ENCODE data around the gene GABBR2. TPM values are rescaled to one million over a fixed set of nuclear protein-coding genes. Genes with fewer than 3 reads are reported as not detected.

Gene GABBR2
- total RNA-seq, 2 experiments from 2014 or later = not detected

GRCh38 chr9:98370300-98370975 is 338.3 kb downstream of the GABBR2 start:
- Histone ChIP-seq H3K9me2 (ENCODE audit: insufficient read depth, low read length) (no peaks in the 10 kb centered on the region), H2AFZ (ENCODE audit: low read length) (no peak overlapping the region), H4K20me1 (ENCODE audit: insufficient read depth, low read length) (no peaks in the 10 kb centered on the region), H3K4me1 (ENCODE audit: insufficient read depth, low read length, poor library complexity, severe bottlenecking) (peaks cover 9% of the 10 kb centered on the region), H3K79me2 (ENCODE audit: insufficient read depth, low read depth, low read length) (no peaks in the 10 kb centered on the region), H3K9me3 (ENCODE audit: low read length) (peaks cover 9% of the 10 kb centered on the region), H3K4me2 (ENCODE audit: low read length) (no peak overlapping the region), H3K4me3 (ENCODE audit: low read depth, low read length, poor library complexity, severe bottlenecking) (no peak overlapping the region), H3K27ac (ENCODE audit: low read depth, low read length, poor library complexity, severe bottlenecking) (no peak overlapping the region), H3K36me3 (ENCODE audit: insufficient read depth, low read length) (no peaks in the 10 kb centered on the region)
- BruUV-seq (replicated peaks) = no TSS peak
- ChIA-PET CTCF (ENCODE audit: unreplicated experiment) (no interaction called here), POLR2A (interaction anchor here (0.8 kb wide), 1 partner anchor 10 kb away, joined by 4 read pairs; no protein-coding TSS in a partner anchor)
- intact Hi-C loops (cut with micrococcal nuclease; ENCODE audit: unreplicated experiment) = loop anchor here (10.0 kb wide), 1 partner anchor 414 kb away; no protein-coding TSS in a partner anchor
- no peak for DNase-seq (ENCODE audit: low spot score)
- TF ChIP-seq EZH2phosphoT487 (IDR thresholded peaks at IDR 0.05; ENCODE audit: borderline replicate concordance, low read depth, low read length) (no peak), CTCF (conservative IDR thresholded peaks at IDR 0.05; ENCODE audit: low read length) (no peak)

- POLR2A ChIA-PET = interaction anchor here (0.8 kb wide), 1 partner anchor 10 kb away, joined by 4 read pairs; no protein-coding TSS in a partner anchor
- no peaks in the 10 kb centered on the region for H4K20me1 ChIP-seq (ENCODE audit: insufficient read depth, low read length)
- CTCF ChIA-PET (ENCODE audit: unreplicated experiment) = no interaction called here
- no TSS peak for BruUV-seq (replicated peaks)
- H3K79me2 ChIP-seq (ENCODE audit: insufficient read depth, low read depth, low read length) = no peaks in the 10 kb centered on the region
- DNase-seq (ENCODE audit: low spot score) = no peak
- no peaks in the 10 kb centered on the region for H3K9me2 ChIP-seq (ENCODE audit: insufficient read depth, low read length)
- intact Hi-C loops (cut with micrococcal nuclease; ENCODE audit: unreplicated experiment) = loop anchor here (10.0 kb wide), 1 partner anchor 415 kb away; no protein-coding TSS in a partner anchor
- no peak overlapping the region for H2AFZ ChIP-seq (ENCODE audit: low read length)
- H3K9me3 ChIP-seq (ENCODE audit: low read length) = peaks cover 14% of the 10 kb centered on the region
- H3K4me2 ChIP-seq (ENCODE audit: low read length) = no peak overlapping the region
- H3K4me1 ChIP-seq (ENCODE audit: insufficient read depth, low read length, poor library complexity, severe bottlenecking) = peaks cover 3% of the 10 kb centered on the region
- TF ChIP-seq EZH2phosphoT487 (IDR thresholded peaks at IDR 0.05; ENCODE audit: borderline replicate concordance, low read depth, low read length) (no peak), CTCF (conservative IDR thresholded peaks at IDR 0.05; ENCODE audit: low read length) (no peak)
- no peak overlapping the region for H3K27ac ChIP-seq (ENCODE audit: low read depth, low read length, poor library complexity, severe bottlenecking)
- no peaks in the 10 kb centered on the region for H3K36me3 ChIP-seq (ENCODE audit: insufficient read depth, low read length)
- no peak overlapping the region for H3K4me3 ChIP-seq (ENCODE audit: low read depth, low read length, poor library complexity, severe bottlenecking)
These were observed 338.8 kb downstream of the GABBR2 start for GRCh38 chr9:98369896-98370295.

- no peaks in the 10 kb centered on the region for H3K36me3 ChIP-seq (ENCODE audit: insufficient read depth, low read length)
- ChIA-PET CTCF (ENCODE audit: unreplicated experiment) (no interaction called here), POLR2A (no interaction called here)
- DNase-seq (ENCODE audit: low spot score) = no peak
- no peak for TF ChIP-seq CTCF (conservative IDR thresholded peaks at IDR 0.05; ENCODE audit: low read length)
- no peak for TF ChIP-seq EZH2phosphoT487 (IDR thresholded peaks at IDR 0.05; ENCODE audit: borderline replicate concordance, low read depth, low read length)
- intact Hi-C loops (cut with micrococcal nuclease; ENCODE audit: unreplicated experiment) = no loop called here
- H3K4me2 ChIP-seq (ENCODE audit: low read length) = no peak overlapping the region
- no peaks in the 10 kb centered on the region for H4K20me1 ChIP-seq (ENCODE audit: insufficient read depth, low read length)
- H3K27ac ChIP-seq (ENCODE audit: low read depth, low read length, poor library complexity, severe bottlenecking) = no peak overlapping the region
- peaks cover 17% of the 10 kb centered on the region for H3K9me3 ChIP-seq (ENCODE audit: low read length)
- no peaks in the 10 kb centered on the region for H3K9me2 ChIP-seq (ENCODE audit: insufficient read depth, low read length)
- H2AFZ ChIP-seq (ENCODE audit: low read length) = no peak overlapping the region
- BruUV-seq (replicated peaks) = no TSS peak
- no peaks in the 10 kb centered on the region for H3K4me1 ChIP-seq (ENCODE audit: insufficient read depth, low read length, poor library complexity, severe bottlenecking)
- H3K4me3 ChIP-seq (ENCODE audit: low read depth, low read length, poor library complexity, severe bottlenecking) = no peak overlapping the region
- H3K79me2 ChIP-seq (ENCODE audit: insufficient read depth, low read depth, low read length) = no peaks in the 10 kb centered on the region
These were observed 339.3 kb downstream of the GABBR2 start for GRCh38 chr9:98369471-98369870.
